B cell (primary cell): Measurements from ENCODE around the gene GNA15.

Source experiments
- EZH2 ChIP-seq: IDR thresholded peaks from 2 replicates; pipeline ENCODE4 v1.6.1; 2012; ENCODE audit warnings: borderline replicate concordance, low read depth, mild to moderate bottlenecking, moderate library complexity, low read length; ENCODE audit not compliant: insufficient read depth, poor library complexity, severe bottlenecking
- TF ChIP-seq, protein P1 (sequence below): fragments of 200-600 bp; IDR thresholded peaks from one replicate; pipeline ENCODE4 v1.8.0; 2022; ENCODE audit warnings: antibody characterized with exemption, mild to moderate bottlenecking

DNA sequence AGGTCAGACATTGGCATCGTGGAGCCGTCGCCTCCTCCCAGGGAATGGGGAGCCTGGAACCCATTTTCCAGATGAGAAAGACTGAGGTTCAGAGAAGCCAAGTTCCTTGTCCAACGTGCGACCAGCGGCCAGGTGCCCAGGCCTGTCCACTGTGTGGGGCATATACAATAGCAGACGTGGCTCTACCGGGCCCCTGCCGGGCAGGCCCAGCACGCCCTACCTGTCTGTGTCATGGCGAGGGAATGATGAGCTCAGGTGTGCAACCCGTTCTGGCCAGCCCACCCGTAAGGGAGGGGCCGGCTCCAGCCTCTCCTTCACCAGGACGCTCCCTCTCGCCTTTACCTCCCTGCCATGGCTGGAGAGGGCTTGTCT is 837 bp downstream of the GNA15 start:
- TF ChIP-seq, protein P1, sequence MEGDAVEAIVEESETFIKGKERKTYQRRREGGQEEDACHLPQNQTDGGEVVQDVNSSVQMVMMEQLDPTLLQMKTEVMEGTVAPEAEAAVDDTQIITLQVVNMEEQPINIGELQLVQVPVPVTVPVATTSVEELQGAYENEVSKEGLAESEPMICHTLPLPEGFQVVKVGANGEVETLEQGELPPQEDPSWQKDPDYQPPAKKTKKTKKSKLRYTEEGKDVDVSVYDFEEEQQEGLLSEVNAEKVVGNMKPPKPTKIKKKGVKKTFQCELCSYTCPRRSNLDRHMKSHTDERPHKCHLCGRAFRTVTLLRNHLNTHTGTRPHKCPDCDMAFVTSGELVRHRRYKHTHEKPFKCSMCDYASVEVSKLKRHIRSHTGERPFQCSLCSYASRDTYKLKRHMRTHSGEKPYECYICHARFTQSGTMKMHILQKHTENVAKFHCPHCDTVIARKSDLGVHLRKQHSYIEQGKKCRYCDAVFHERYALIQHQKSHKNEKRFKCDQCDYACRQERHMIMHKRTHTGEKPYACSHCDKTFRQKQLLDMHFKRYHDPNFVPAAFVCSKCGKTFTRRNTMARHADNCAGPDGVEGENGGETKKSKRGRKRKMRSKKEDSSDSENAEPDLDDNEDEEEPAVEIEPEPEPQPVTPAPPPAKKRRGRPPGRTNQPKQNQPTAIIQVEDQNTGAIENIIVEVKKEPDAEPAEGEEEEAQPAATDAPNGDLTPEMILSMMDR = no peak
- no peak for TF ChIP-seq EZH2
